SK-N-SH (cell line): ENCODE measurements around the gene CNPPD1.

ENCODE experiments used
- CTCF ChIP-seq: fragments of 200-600 bp; sonication (generic); IDR thresholded peaks from 2 replicates; pipeline ENCODE4 v1.6.1; 2017; ENCODE audit warnings: antibody characterized with exemption, mild to moderate bottlenecking, moderate library complexity
- FOXM1 ChIP-seq: IDR thresholded peaks from 2 replicates; pipeline ENCODE4 v1.4.0; 2012; ENCODE audit warnings: low read depth, mild to moderate bottlenecking
- POLR2AphosphoS5 ChIP-seq: IDR thresholded peaks from 2 replicates; pipeline ENCODE4 v1.6.1; 2012; ENCODE audit warnings: low read depth, low read length
- SIN3A ChIP-seq: IDR thresholded peaks from 2 replicates; pipeline ENCODE4 v1.6.1; 2012; ENCODE audit warnings: low read depth, mild to moderate bottlenecking, low read length, moderate library complexity, borderline replicate concordance

DNA sequence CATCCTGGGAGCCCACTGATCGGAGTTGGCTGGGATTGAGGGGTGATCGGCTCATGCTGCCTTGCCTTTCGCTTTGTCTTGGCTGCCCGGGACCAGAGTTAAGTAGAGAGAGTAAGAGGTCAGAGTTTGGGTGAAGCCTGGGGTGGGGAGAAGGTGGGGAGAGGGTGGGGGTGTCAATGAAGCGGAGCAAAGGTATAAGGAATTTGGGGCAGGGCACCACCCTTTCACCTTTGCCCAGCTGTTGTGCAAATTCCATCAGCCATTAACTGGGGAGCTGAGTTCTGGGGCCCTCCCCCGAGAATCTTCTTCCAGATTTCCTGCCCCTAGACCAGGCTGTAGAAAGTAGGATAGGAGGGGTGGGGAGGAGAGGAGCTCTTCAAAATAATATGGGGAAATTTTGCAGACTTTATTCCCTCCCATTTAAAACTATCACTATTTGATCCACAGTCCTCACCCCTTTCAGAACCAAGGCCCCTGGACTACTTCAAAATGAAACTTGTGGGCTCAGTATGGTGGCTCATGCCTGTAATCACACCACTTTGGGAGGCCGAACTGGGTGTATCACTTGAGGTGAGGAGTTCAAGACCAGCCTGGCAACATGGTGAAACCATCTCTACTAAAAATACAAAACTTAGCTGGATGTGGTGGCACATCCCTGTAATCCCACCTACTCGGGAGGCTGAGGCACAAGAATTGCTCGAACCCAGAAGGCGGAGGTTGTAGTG is 6.6 kb downstream of the CNPPD1 start, which contains the start of gene SLC23A3:
- TF ChIP-seq CTCF (no peak), SIN3A (no peak), FOXM1 (no peak), POLR2AphosphoS5 (no peak)
